Endodermal cell (in vitro differentiated cells): Measurements from ENCODE around the gene ANKRD36C. TPM values are rescaled to one million over a fixed set of nuclear protein-coding genes. Genes with fewer than 3 reads are reported as not detected.
"Not testable (repeated sequence)": the region's sequence is repeated elsewhere in the genome, so short reads cannot be mapped to it uniquely, and the experiment has no call there.

Source experiments
- DNase-seq: peaks from one replicate; pipeline ENCODE4 v3.0.0-alpha.2; 2017
- H3K27ac ChIP-seq: 2 replicates; pipeline ENCODE4 v1.5.1; 2013; ENCODE audit warnings: mild to moderate bottlenecking, low read depth, low read length, moderate library complexity
- H3K27me3 ChIP-seq: 2 replicates; pipeline ENCODE4 v1.6.1; 2013; ENCODE audit warnings: mild to moderate bottlenecking, low read length, moderate library complexity; ENCODE audit not compliant: insufficient read depth, control insufficient read depth, poor library complexity, severe bottlenecking
- H3K36me3 ChIP-seq: 2 replicates; pipeline ENCODE4 v1.7.0; 2013; ENCODE audit warnings: mild to moderate bottlenecking, low read length, moderate library complexity; ENCODE audit not compliant: control insufficient read depth, insufficient read depth
- H3K4me1 ChIP-seq: one replicate; pipeline ENCODE4 v1.7.0; 2013; ENCODE audit warnings: low read length; ENCODE audit not compliant: control insufficient read depth, insufficient read depth
- H3K4me3 ChIP-seq: 2 replicates; pipeline ENCODE4 v1.5.1; 2013; ENCODE audit warnings: mild to moderate bottlenecking, low read length, moderate library complexity
- H3K9ac ChIP-seq: 2 replicates; pipeline ENCODE4 v1.6.1; 2013; ENCODE audit warnings: mild to moderate bottlenecking, low read length, moderate library complexity; ENCODE audit not compliant: poor library complexity, severe bottlenecking; ENCODE audit errors: extremely low read depth
- H3K9me3 ChIP-seq: 2 replicates; pipeline ENCODE4 v1.6.1; 2013; ENCODE audit warnings: mild to moderate bottlenecking, low read length, moderate library complexity; ENCODE audit not compliant: control insufficient read depth
- H3K27ac Mint-ChIP-seq: 2 replicates; pipeline ENCODE4 v1.8.0; 2020; ENCODE audit warnings: mixed read lengths
- H3K27me3 Mint-ChIP-seq: 2 replicates; pipeline ENCODE4 v1.8.0; 2021; ENCODE audit warnings: mild to moderate bottlenecking, mixed read lengths; ENCODE audit not compliant: insufficient read depth
- H3K36me3 Mint-ChIP-seq: 2 replicates; pipeline ENCODE4 v1.8.0; 2020; ENCODE audit warnings: low read depth, mixed read lengths
- H3K4me1 Mint-ChIP-seq: 2 replicates; pipeline ENCODE4 v1.8.0; 2020; ENCODE audit warnings: mixed read lengths
- H3K4me3 Mint-ChIP-seq: 2 replicates; pipeline ENCODE4 v1.8.0; 2020; ENCODE audit warnings: mild to moderate bottlenecking, moderate library complexity, mixed read lengths
- H3K9me3 Mint-ChIP-seq: 2 replicates; pipeline ENCODE4 v1.8.0; 2020; ENCODE audit warnings: mild to moderate bottlenecking, mixed read lengths
- WGBS, 2 experiments: methylation state at CpG; one replicate each; pipeline versions ENCODE4 v1.1.5 to v1.1.7; 2013; ENCODE audit warnings: missing lambda C conversion rate in 2 of 2, mixed read lengths in 1 of 2; ENCODE audit not compliant: insufficient coverage in 1 of 2, insufficient read length in 1 of 2; 5-methylcytosine and 5-hydroxymethylcytosine counted together
- total RNA-seq, 2 donors: library from RNA; stranded (reverse); fragmentation: NEBNext Ultra II Directional in 1 of 2; extraction: Animal tissue kit (Norgen Biotek cat#: 25700) in 1 of 2; gene quantifications; 2 replicates in 1 of 2; 3 replicates in 1 of 2; pipeline ENCODE4 v1.2.1, GENCODE V29; 2021

Gene ANKRD36C
- total RNA-seq, 2 donors from 2014 or later: 21.1 to 32.2 TPM

- 60% methylated on average over 2 of the region's 2 CpGs; no CpG with 5 or more reads in 1 of the 2 experiments for WGBS, 2 experiments
- not testable (repeated sequence) for H3K4me1 Mint-ChIP-seq, DNase-seq, H3K27me3 Mint-ChIP-seq, H3K9me3 ChIP-seq, H3K36me3 Mint-ChIP-seq, H3K4me3 ChIP-seq, H3K27ac ChIP-seq, H3K27ac Mint-ChIP-seq, H3K4me1 ChIP-seq, H3K27me3 ChIP-seq, H3K9ac ChIP-seq, H3K4me3 Mint-ChIP-seq, H3K36me3 ChIP-seq
- H3K9me3 Mint-ChIP-seq: peaks cover 17% of the 10 kb centered on the region
Measured at GRCh38 chr2:95951662-95952061, 40.0 kb downstream of the ANKRD36C start.

DNA sequence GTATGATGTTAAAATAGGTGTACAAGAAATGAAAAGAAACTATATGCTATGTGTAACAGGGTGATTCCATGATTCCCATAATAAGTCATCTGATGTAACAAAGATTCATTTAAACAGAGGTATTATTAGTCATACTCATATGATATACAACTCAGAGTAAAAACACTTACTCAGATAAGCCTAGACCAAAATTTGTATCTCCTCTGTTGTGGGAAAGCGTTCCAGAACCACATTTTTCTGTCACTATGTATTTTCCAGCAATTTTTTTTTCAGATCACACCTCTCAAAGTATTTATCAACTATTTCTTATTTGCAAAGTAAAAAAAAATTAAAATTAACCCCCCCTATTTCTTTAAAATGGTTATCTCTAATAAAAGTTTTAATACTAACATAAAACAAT is 43.6 kb downstream of the ANKRD36C start:
- not testable (repeated sequence) for H3K4me3 Mint-ChIP-seq, H3K27ac Mint-ChIP-seq, H3K36me3 ChIP-seq, H3K9me3 ChIP-seq, H3K4me1 ChIP-seq, H3K9ac ChIP-seq, H3K27me3 Mint-ChIP-seq, H3K4me1 Mint-ChIP-seq, DNase-seq, H3K27ac ChIP-seq, H3K27me3 ChIP-seq, H3K4me3 ChIP-seq
- Mint-ChIP-seq H3K9me3 (peaks cover 22% of the 10 kb centered on the region), H3K36me3 (peaks cover 15% of the 10 kb centered on the region)
- 88% methylated on average over 1 of the region's 1 CpG; no CpG with 5 or more reads in 1 of the 2 experiments for WGBS, 2 experiments

DNA sequence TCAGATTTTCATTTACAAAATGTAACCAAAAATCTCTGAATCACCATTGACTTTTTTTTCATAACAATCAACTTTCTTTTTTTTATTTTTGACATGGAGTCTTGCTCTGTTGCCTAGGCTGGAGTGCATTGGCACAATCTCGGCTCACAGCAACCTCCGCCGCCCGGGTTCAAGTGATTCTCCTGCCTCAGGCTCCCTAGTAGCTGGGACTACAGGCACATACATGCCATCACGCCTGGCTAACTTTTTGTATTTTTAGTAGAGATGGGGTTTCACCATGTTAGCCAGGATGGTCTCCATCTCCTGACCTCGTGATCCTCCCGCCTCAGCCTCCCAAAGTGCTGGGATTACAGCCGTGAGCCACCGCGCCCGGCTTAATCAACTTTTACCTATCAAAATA is 51.7 kb downstream of the ANKRD36C start:
- not testable (repeated sequence) for H3K27me3 ChIP-seq, H3K27ac ChIP-seq, H3K4me3 ChIP-seq, H3K27me3 Mint-ChIP-seq, H3K4me1 Mint-ChIP-seq, H3K36me3 Mint-ChIP-seq, H3K4me3 Mint-ChIP-seq, H3K27ac Mint-ChIP-seq, H3K9me3 ChIP-seq, DNase-seq, H3K9ac ChIP-seq, H3K36me3 ChIP-seq, H3K4me1 ChIP-seq
- peaks cover 17% of the 10 kb centered on the region for H3K9me3 Mint-ChIP-seq
- WGBS, 2 experiments: 90 to 94% methylated on average over 10 to 11 of the region's 11 CpGs

GRCh38 chr2:95930740-95931139 is 60.9 kb downstream of the ANKRD36C start:
- not testable (repeated sequence) for H3K27me3 ChIP-seq, H3K9me3 ChIP-seq, H3K27ac ChIP-seq, H3K4me1 Mint-ChIP-seq, H3K27me3 Mint-ChIP-seq, H3K4me3 Mint-ChIP-seq, H3K36me3 ChIP-seq, H3K4me3 ChIP-seq, H3K4me1 ChIP-seq, H3K9ac ChIP-seq, H3K27ac Mint-ChIP-seq, H3K36me3 Mint-ChIP-seq, DNase-seq
- peaks cover 13% of the 10 kb centered on the region for H3K9me3 Mint-ChIP-seq
- 88 to 90% methylated on average over 2 to 3 of the region's 3 CpGs for WGBS, 2 experiments

DNA sequence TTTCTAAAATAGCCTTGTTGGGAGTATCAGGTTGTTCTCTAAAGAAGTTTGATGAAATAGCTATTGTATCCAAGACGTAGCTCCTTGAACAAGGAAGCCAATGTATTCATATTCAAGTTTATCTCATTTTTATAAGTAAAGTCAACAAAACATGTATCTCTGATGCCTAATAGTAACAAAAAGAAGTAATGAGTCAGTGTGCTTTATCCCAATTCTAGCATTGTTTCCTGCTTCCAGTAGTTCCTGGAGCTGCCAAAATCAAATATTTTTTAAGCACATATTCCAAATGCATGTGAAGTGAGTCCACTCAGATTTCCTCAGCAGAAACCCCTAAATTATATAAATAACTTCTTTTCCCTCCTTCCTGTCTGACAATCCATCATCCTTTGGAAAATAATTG is 74.6 kb downstream of the ANKRD36C start:
- H3K4me3 Mint-ChIP-seq, H3K4me1 ChIP-seq, DNase-seq, H3K27ac Mint-ChIP-seq, H3K9ac ChIP-seq, H3K27ac ChIP-seq, H3K27me3 Mint-ChIP-seq, H3K27me3 ChIP-seq, H3K9me3 Mint-ChIP-seq, H3K4me3 ChIP-seq, H3K4me1 Mint-ChIP-seq, H3K9me3 ChIP-seq, H3K36me3 Mint-ChIP-seq, H3K36me3 ChIP-seq: not testable (repeated sequence)
- WGBS, 2 experiments: no CpG with 5 or more reads among the region's 1 CpG

DNA sequence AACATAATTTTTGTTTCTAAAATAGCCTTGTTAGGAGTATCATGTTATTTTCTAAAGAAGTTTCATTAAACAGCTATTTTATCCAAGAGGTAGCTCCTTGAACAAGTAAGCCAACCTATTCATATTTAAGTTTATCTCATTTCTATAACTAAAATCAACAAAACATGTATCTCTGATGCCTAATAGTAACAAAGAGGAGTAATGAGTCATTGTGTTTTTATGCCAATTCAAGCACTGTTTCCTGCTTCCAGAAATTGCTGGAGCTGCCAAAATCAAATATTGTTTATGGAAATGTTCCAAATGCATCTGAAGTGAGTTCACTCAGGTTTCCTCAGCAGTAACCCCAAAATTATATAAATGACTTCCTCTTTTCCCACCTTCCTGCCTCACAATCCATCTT is 76.5 kb downstream of the ANKRD36C start:
- not testable (repeated sequence) for H3K36me3 Mint-ChIP-seq, H3K27ac Mint-ChIP-seq, H3K4me1 ChIP-seq, H3K27ac ChIP-seq, H3K4me1 Mint-ChIP-seq, H3K27me3 Mint-ChIP-seq, H3K9me3 ChIP-seq, H3K36me3 ChIP-seq, H3K9ac ChIP-seq, H3K4me3 ChIP-seq, H3K27me3 ChIP-seq, DNase-seq, H3K4me3 Mint-ChIP-seq, H3K9me3 Mint-ChIP-seq

DNA sequence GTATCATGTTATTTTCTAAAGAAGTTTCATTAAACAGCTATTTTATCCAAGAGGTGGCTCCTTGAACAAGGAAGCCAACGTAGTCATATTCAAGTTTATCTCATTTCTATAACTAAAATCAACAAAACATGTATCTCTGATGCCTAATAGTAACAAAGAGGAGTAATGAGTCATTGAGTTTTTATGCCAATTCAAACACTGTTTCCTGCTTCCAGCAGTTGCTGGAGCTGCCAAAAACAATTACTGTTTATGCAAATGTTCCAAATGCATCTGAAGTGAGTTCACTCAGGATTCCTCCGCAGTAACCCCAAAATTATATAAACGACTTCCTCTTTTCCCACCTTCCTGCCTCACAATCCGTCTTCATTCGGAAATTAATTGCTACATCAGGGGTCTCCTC is 80.2 kb downstream of the ANKRD36C start:
- H3K9me3 Mint-ChIP-seq, DNase-seq, H3K27me3 ChIP-seq, H3K36me3 ChIP-seq, H3K4me1 Mint-ChIP-seq, H3K4me3 Mint-ChIP-seq, H3K27ac ChIP-seq, H3K36me3 Mint-ChIP-seq, H3K9ac ChIP-seq, H3K4me1 ChIP-seq, H3K9me3 ChIP-seq, H3K27ac Mint-ChIP-seq, H3K27me3 Mint-ChIP-seq, H3K4me3 ChIP-seq: not testable (repeated sequence)
- 72 to 98% methylated on average over 4 of the region's 5 CpGs for WGBS, 2 experiments
